ENCODE results near the gene CYS1. TPM values are rescaled to one million over a fixed set of nuclear protein-coding genes. Genes with fewer than 3 reads are reported as not detected.

The CYS1 gene
- polyA plus RNA-seq, 4 donors = 0.54 to 14.8 (median 0.76) TPM; not detected in 1

- no peak for FAIRE-seq
- peak; percentile 91 to 97 for DNase-seq
- Histone ChIP-seq H3K27ac (ENCODE audit: low read depth in 1 of 3, low read length in 2 of 3) (peak overlapping the region; percentile 90 to 99 (median 98)), H3K9me3 (ENCODE audit: control insufficient read depth in 2 of 2, insufficient read depth in 1 of 2, low read depth in 1 of 2, low read length in 1 of 2) (peaks cover 0 to 22% of the 10 kb centered on the region in 2 donors), H3K36me3 (ENCODE audit: control insufficient read depth in 3 of 3, insufficient read depth in 2 of 3, low read depth in 1 of 3, low read length in 3 of 3) (peaks cover 0 to 37% (median 5%) of the 10 kb centered on the region in 3 donors), H3K4me3 (ENCODE audit: low read depth in 1 of 3, low read length in 3 of 3) (peak overlapping the region; percentile 47 to 77 (median 55)), H3K4me1 (ENCODE audit: control insufficient read depth in 3 of 3, insufficient read depth in 2 of 3, low read depth in 1 of 3, low read length in 2 of 3) (peaks cover 2 to 28% (median 5%) of the 10 kb centered on the region in 3 donors), H3K27me3 (ENCODE audit: control insufficient read depth in 3 of 3, insufficient read depth in 3 of 3, low read length in 3 of 3) (peaks cover 0 to 4% (median 0%) of the 10 kb centered on the region in 3 donors)
- WGBS, 3 donors = 13 to 39% (median 13%) methylated on average over 60 to 90 of the region's 90 CpGs
Measured at GRCh38 chr2:10043906-10044601, 36.2 kb downstream of the CYS1 start.

GRCh38 chr2:10043256-10043905, 36.8 kb downstream of the CYS1 start, which contains the start of gene KLF11:
TSS of gene KLF11 (plus strand) at chr2:10043550. CDS start at chr2:10043717, 167 bp downstream.
- peaks cover 0 to 4% (median 0%) of the 10 kb centered on the region in 3 donors for H3K27me3 ChIP-seq (ENCODE audit: control insufficient read depth in 3 of 3, insufficient read depth in 3 of 3, low read length in 3 of 3)
- peaks cover 2 to 24% (median 5%) of the 10 kb centered on the region in 3 donors for H3K4me1 ChIP-seq (ENCODE audit: control insufficient read depth in 3 of 3, insufficient read depth in 2 of 3, low read depth in 1 of 3, low read length in 2 of 3)
- peak within 1 kb of the TSS; percentile 90 to 99 (median 98) for H3K27ac ChIP-seq (ENCODE audit: low read depth in 1 of 3, low read length in 2 of 3)
- DNase-seq (peak; percentile 88 to 95), FAIRE-seq (no peak)
- peaks cover 0 to 22% of the 10 kb centered on the region in 2 donors for H3K9me3 ChIP-seq (ENCODE audit: control insufficient read depth in 2 of 2, insufficient read depth in 1 of 2, low read depth in 1 of 2, low read length in 1 of 2)
- H3K36me3 ChIP-seq (ENCODE audit: control insufficient read depth in 3 of 3, insufficient read depth in 2 of 3, low read depth in 1 of 3, low read length in 3 of 3) = peaks cover 0 to 34% (median 4%) of the 10 kb centered on the region in 3 donors
- WGBS, 3 donors = 1 to 2% (median 2%) methylated on average over 29 to 103 of the region's 104 CpGs
- H3K4me3 ChIP-seq (ENCODE audit: low read depth in 1 of 3, low read length in 3 of 3) = peak within 1 kb of the TSS; percentile 55 to 77 (median 62)

- H3K36me3 ChIP-seq (ENCODE audit: control insufficient read depth in 3 of 3, insufficient read depth in 2 of 3, low read depth in 1 of 3, low read length in 3 of 3) = peaks cover 0 to 34% (median 0%) of the 10 kb centered on the region in 3 donors
- peaks cover 2 to 20% (median 5%) of the 10 kb centered on the region in 3 donors for H3K4me1 ChIP-seq (ENCODE audit: control insufficient read depth in 3 of 3, insufficient read depth in 2 of 3, low read depth in 1 of 3, low read length in 2 of 3)
- H3K9me3 ChIP-seq (ENCODE audit: control insufficient read depth in 2 of 2, insufficient read depth in 1 of 2, low read depth in 1 of 2, low read length in 1 of 2) = peaks cover 0 to 22% of the 10 kb centered on the region in 2 donors
- DNase-seq (peak; percentile 33 to 76), FAIRE-seq (no peak)
- WGBS, 3 donors = 30 to 58% (median 43%) methylated on average over 47 to 54 of the region's 54 CpGs
- H3K27ac ChIP-seq (ENCODE audit: low read depth in 1 of 3, low read length in 2 of 3) = peak overlapping the region; percentile 67 to 93 (median 86)
- H3K4me3 ChIP-seq (ENCODE audit: low read depth in 1 of 3, low read length in 3 of 3) = peak overlapping the region in 2 of 3 donors; percentile 46 to 62
- peaks cover 0 to 4% (median 0%) of the 10 kb centered on the region in 3 donors for H3K27me3 ChIP-seq (ENCODE audit: control insufficient read depth in 3 of 3, insufficient read depth in 3 of 3, low read length in 3 of 3)
Measured at GRCh38 chr2:10042301-10043161, 37.7 kb downstream of the CYS1 start.

- FAIRE-seq (no peak), DNase-seq (no peak)
- Histone ChIP-seq H3K36me3 (ENCODE audit: control insufficient read depth in 3 of 3, insufficient read depth in 2 of 3, low read depth in 1 of 3, low read length in 3 of 3) (peaks cover 0 to 35% (median 0%) of the 10 kb centered on the region in 3 donors), H3K27ac (ENCODE audit: low read depth in 1 of 3, low read length in 2 of 3) (peak overlapping the region in 1 of 3 donors; percentile 93), H3K4me3 (ENCODE audit: low read depth in 1 of 3, low read length in 3 of 3) (no peak overlapping the region), H3K4me1 (ENCODE audit: control insufficient read depth in 3 of 3, insufficient read depth in 2 of 3, low read depth in 1 of 3, low read length in 2 of 3) (peaks cover 0 to 20% (median 2%) of the 10 kb centered on the region in 3 donors), H3K9me3 (ENCODE audit: control insufficient read depth in 2 of 2, insufficient read depth in 1 of 2, low read depth in 1 of 2, low read length in 1 of 2) (peaks cover 0 to 22% of the 10 kb centered on the region in 2 donors), H3K27me3 (ENCODE audit: control insufficient read depth in 3 of 3, insufficient read depth in 3 of 3, low read length in 3 of 3) (peaks cover 0 to 4% (median 0%) of the 10 kb centered on the region in 3 donors)
- WGBS, 3 donors = 83 to 97% (median 93%) methylated on average over 14 of the region's 14 CpGs
Measured at GRCh38 chr2:10041711-10042110, 38.5 kb downstream of the CYS1 start.

GRCh38 chr2:10039658-10040410, 40.4 kb downstream of the CYS1 start:
- no peak for DNase-seq
- Histone ChIP-seq H3K4me1 (ENCODE audit: control insufficient read depth in 3 of 3, insufficient read depth in 2 of 3, low read depth in 1 of 3, low read length in 2 of 3) (peaks cover 0 to 17% (median 2%) of the 10 kb centered on the region in 3 donors), H3K27ac (ENCODE audit: low read depth in 1 of 3, low read length in 2 of 3) (no peak overlapping the region), H3K27me3 (ENCODE audit: control insufficient read depth in 3 of 3, insufficient read depth in 3 of 3, low read length in 3 of 3) (peaks cover 0 to 4% (median 0%) of the 10 kb centered on the region in 3 donors), H3K36me3 (ENCODE audit: control insufficient read depth in 3 of 3, insufficient read depth in 2 of 3, low read depth in 1 of 3, low read length in 3 of 3) (peaks cover 0 to 32% (median 0%) of the 10 kb centered on the region in 3 donors), H3K9me3 (ENCODE audit: control insufficient read depth in 2 of 2, insufficient read depth in 1 of 2, low read depth in 1 of 2, low read length in 1 of 2) (peaks cover 0 to 21% of the 10 kb centered on the region in 2 donors), H3K4me3 (ENCODE audit: low read depth in 1 of 3, low read length in 3 of 3) (no peak overlapping the region)
- FAIRE-seq = no peak
- WGBS, 3 donors = 81% methylated on average over 15 to 16 of the region's 16 CpGs

GRCh38 chr2:10038716-10039115, 41.5 kb downstream of the CYS1 start:
- Histone ChIP-seq H3K27ac (ENCODE audit: low read depth in 1 of 3, low read length in 2 of 3) (peak overlapping the region in 1 of 3 donors; percentile 38), H3K4me3 (ENCODE audit: low read depth in 1 of 3, low read length in 3 of 3) (no peak overlapping the region), H3K9me3 (ENCODE audit: control insufficient read depth in 2 of 2, insufficient read depth in 1 of 2, low read depth in 1 of 2, low read length in 1 of 2) (peaks cover 0 to 14% of the 10 kb centered on the region in 2 donors), H3K4me1 (ENCODE audit: control insufficient read depth in 3 of 3, insufficient read depth in 2 of 3, low read depth in 1 of 3, low read length in 2 of 3) (peaks cover 0 to 11% (median 2%) of the 10 kb centered on the region in 3 donors), H3K36me3 (ENCODE audit: control insufficient read depth in 3 of 3, insufficient read depth in 2 of 3, low read depth in 1 of 3, low read length in 3 of 3) (peaks cover 0 to 32% (median 0%) of the 10 kb centered on the region in 3 donors), H3K27me3 (ENCODE audit: control insufficient read depth in 3 of 3, insufficient read depth in 3 of 3, low read length in 3 of 3) (peaks cover 0 to 4% (median 0%) of the 10 kb centered on the region in 3 donors)
- FAIRE-seq (no peak), DNase-seq (no peak)

- Histone ChIP-seq H3K4me3 (ENCODE audit: low read depth in 1 of 3, low read length in 3 of 3) (no peak overlapping the region), H3K4me1 (ENCODE audit: control insufficient read depth in 3 of 3, insufficient read depth in 2 of 3, low read depth in 1 of 3, low read length in 2 of 3) (peaks cover 0 to 11% (median 2%) of the 10 kb centered on the region in 3 donors), H3K36me3 (ENCODE audit: control insufficient read depth in 3 of 3, insufficient read depth in 2 of 3, low read depth in 1 of 3, low read length in 3 of 3) (peaks cover 0 to 32% (median 0%) of the 10 kb centered on the region in 3 donors), H3K9me3 (ENCODE audit: control insufficient read depth in 2 of 2, insufficient read depth in 1 of 2, low read depth in 1 of 2, low read length in 1 of 2) (peaks cover 0 to 14% of the 10 kb centered on the region in 2 donors), H3K27me3 (ENCODE audit: control insufficient read depth in 3 of 3, insufficient read depth in 3 of 3, low read length in 3 of 3) (peaks cover 0 to 4% (median 0%) of the 10 kb centered on the region in 3 donors), H3K27ac (ENCODE audit: low read depth in 1 of 3, low read length in 2 of 3) (peak overlapping the region in 1 of 3 donors; percentile 14)
- FAIRE-seq (no peak), DNase-seq (no peak)
- 84 to 87% (median 87%) methylated on average over 10 of the region's 10 CpGs for WGBS, 3 donors
Measured at GRCh38 chr2:10038123-10038522, 42.1 kb downstream of the CYS1 start.
